PC-3 (cell line): ENCODE results near the gene PEAK3.

Source experiments
- CTCF ChIP-seq: fragments of 300-600 bp; sonication (generic); conservative IDR thresholded peaks from 2 replicates; pipeline ENCODE4 v1.5.1; 2017; ENCODE audit warnings: antibody characterized with exemption, low read depth, mild to moderate bottlenecking, low read length
- EZH2phosphoT487 ChIP-seq: fragments of 300-600 bp; sonication (generic); IDR thresholded peaks from 2 replicates; pipeline ENCODE4 v1.6.1; 2018; ENCODE audit warnings: mild to moderate bottlenecking, antibody characterized with exemption, low read length, borderline replicate concordance

GRCh38 chr19:2318923-2319322 is 36.9 kb upstream of the PEAK3 start:
- TF ChIP-seq CTCF (no peak), EZH2phosphoT487 (no peak)
